Endothelial cell (in vitro differentiated cells): Measurements from ENCODE around the gene EXOC1. TPM values are rescaled to one million over a fixed set of nuclear protein-coding genes. Genes with fewer than 3 reads are reported as not detected.

Experiments
- DNase-seq: peaks from one replicate; pipeline ENCODE4 v3.0.0; 2021; ENCODE audit warnings: low spot score
- H3K27ac Mint-ChIP-seq: one replicate; pipeline ENCODE4 v1.8.0; 2021; ENCODE audit warnings: mixed read lengths, inconsistent platforms; ENCODE audit not compliant: unreplicated experiment
- H3K27me3 Mint-ChIP-seq: one replicate; pipeline ENCODE4 v1.8.0; 2021; ENCODE audit warnings: mild to moderate bottlenecking, moderate library complexity, mixed read lengths, inconsistent platforms; ENCODE audit not compliant: unreplicated experiment
- H3K36me3 Mint-ChIP-seq: one replicate; pipeline ENCODE4 v1.8.0; 2021; ENCODE audit warnings: mild to moderate bottlenecking, low read depth, mixed read lengths, inconsistent platforms; ENCODE audit not compliant: unreplicated experiment
- H3K4me1 Mint-ChIP-seq: one replicate; pipeline ENCODE4 v1.8.0; 2021; ENCODE audit warnings: mild to moderate bottlenecking, mixed read lengths, inconsistent platforms; ENCODE audit not compliant: unreplicated experiment
- H3K4me3 Mint-ChIP-seq: one replicate; pipeline ENCODE4 v1.8.0; 2021; ENCODE audit warnings: mild to moderate bottlenecking, mixed read lengths, inconsistent platforms; ENCODE audit not compliant: unreplicated experiment
- H3K9me3 Mint-ChIP-seq: one replicate; pipeline ENCODE4 v1.8.0; 2021; ENCODE audit warnings: mixed read lengths, inconsistent platforms; ENCODE audit not compliant: unreplicated experiment
- total RNA-seq: library from RNA; stranded (reverse); fragmentation: NEBNext Ultra II Directional; extraction: Animal tissue kit (Norgen Biotek cat#: 25700); gene quantifications from one replicate; pipeline ENCODE4 v1.2.1, GENCODE V29; 2021; ENCODE audit not compliant: unreplicated experiment
- TF ChIP-seq, protein P1 (sequence below): fragments of 200-600 bp; sonication (generic); IDR thresholded peaks from one replicate; pipeline ENCODE4 v1.5.0; 2021; ENCODE audit warnings: antibody characterized with exemption; ENCODE audit not compliant: unreplicated experiment

EXOC1 gene
- total RNA-seq, 1 donor from 2014 or later = 38.7 TPM

DNA sequence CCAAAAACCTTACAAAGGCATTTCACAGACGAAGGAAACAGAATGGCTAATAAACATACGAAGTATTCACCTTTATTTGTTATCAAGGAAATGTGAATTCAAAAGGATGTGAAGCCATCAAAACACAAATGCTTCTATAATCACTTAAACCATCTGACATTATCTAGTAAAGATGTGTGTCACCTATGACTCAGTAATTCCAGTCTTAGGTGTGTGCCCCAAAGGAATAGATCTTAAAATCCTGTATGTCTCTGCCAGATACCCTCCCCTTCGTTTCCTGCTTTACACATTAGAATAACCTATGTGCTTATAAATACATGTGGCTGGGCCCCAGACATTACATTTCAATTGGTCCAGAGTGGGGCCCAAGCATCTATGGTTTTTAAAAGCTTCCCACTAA, 53.5 kb downstream of the EXOC1 start:
- no peaks in the 10 kb centered on the region for H3K4me1 Mint-ChIP-seq
- peaks cover 4% of the 10 kb centered on the region for H3K36me3 Mint-ChIP-seq
- no peaks in the 10 kb centered on the region for H3K27me3 Mint-ChIP-seq
- no peak overlapping the region for H3K4me3 Mint-ChIP-seq
- DNase-seq = no peak
- no peaks in the 10 kb centered on the region for H3K9me3 Mint-ChIP-seq
- H3K27ac Mint-ChIP-seq = no peak overlapping the region
- TF ChIP-seq, protein P1, sequence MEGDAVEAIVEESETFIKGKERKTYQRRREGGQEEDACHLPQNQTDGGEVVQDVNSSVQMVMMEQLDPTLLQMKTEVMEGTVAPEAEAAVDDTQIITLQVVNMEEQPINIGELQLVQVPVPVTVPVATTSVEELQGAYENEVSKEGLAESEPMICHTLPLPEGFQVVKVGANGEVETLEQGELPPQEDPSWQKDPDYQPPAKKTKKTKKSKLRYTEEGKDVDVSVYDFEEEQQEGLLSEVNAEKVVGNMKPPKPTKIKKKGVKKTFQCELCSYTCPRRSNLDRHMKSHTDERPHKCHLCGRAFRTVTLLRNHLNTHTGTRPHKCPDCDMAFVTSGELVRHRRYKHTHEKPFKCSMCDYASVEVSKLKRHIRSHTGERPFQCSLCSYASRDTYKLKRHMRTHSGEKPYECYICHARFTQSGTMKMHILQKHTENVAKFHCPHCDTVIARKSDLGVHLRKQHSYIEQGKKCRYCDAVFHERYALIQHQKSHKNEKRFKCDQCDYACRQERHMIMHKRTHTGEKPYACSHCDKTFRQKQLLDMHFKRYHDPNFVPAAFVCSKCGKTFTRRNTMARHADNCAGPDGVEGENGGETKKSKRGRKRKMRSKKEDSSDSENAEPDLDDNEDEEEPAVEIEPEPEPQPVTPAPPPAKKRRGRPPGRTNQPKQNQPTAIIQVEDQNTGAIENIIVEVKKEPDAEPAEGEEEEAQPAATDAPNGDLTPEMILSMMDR = no peak

DNA sequence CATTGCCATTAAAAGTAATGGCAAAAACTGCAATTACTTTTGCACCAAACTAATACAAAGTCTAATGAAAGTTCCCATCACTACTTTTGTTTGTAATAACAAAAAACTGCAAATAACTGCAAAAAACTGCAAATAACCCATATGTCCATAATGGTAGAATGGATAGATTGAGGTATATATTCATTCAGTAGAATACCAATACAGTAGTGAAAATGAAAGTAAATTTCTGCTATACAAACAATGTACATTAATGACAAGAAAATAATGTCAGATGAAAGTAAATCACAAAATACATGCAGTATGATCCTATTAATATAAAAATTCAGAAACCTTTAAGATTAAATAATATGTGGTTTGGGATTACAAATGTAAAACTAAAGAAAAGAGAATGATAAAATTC, 54.0 kb downstream of the EXOC1 start:
- no peak for DNase-seq
- H3K27ac Mint-ChIP-seq = no peak overlapping the region
- no peaks in the 10 kb centered on the region for H3K9me3 Mint-ChIP-seq
- H3K27me3 Mint-ChIP-seq = no peaks in the 10 kb centered on the region
- H3K4me3 Mint-ChIP-seq = no peak overlapping the region
- no peaks in the 10 kb centered on the region for H3K4me1 Mint-ChIP-seq
- peaks cover 4% of the 10 kb centered on the region for H3K36me3 Mint-ChIP-seq
- TF ChIP-seq, protein P1 = no peak

DNA sequence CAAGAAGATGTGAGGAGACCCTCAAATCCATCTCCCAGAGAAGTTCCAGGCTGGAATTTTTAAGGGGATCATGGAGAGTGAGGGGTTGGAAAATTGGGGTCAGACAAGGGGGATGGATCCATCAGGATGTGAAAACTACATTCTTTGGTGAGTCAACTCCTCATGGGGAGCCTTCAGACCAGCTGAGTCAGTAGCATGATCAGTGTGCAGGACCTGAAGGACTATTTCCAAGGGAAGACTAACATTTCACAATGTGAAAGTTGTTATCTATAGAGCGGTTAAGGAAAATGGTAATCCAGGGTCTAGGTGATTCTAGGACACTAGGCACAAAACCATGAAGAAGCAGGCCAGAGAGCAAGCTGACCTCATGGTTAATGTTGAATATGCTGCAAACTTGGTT, 56.7 kb downstream of the EXOC1 start:
- Mint-ChIP-seq H3K9me3 (no peaks in the 10 kb centered on the region), H3K4me3 (no peak overlapping the region), H3K36me3 (peaks cover 4% of the 10 kb centered on the region), H3K27me3 (no peaks in the 10 kb centered on the region), H3K27ac (no peak overlapping the region), H3K4me1 (no peaks in the 10 kb centered on the region)
- TF ChIP-seq, protein P1 = no peak
- no peak for DNase-seq

DNA sequence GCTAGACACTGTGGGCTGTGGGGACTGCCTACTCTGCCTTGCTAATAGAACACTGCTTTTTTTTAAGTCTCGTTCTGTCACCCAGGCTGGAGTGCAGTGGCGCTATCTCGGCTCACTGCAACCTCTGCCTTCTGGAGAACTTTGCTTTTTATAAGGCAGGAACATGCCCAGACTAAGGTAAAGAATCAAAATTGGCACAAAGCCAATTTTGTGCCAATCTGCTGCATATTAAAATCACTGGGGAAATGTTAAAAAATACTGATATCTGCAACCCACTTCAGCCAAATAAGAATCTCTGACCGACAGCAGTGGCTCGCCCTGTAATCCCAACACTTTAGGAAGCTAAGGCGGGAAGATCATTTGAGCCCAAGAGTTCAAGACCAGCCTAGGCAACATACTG, 58.8 kb downstream of the EXOC1 start:
- Mint-ChIP-seq H3K27me3 (no peaks in the 10 kb centered on the region), H3K27ac (no peak overlapping the region), H3K4me1 (no peaks in the 10 kb centered on the region), H3K4me3 (no peak overlapping the region), H3K9me3 (no peaks in the 10 kb centered on the region), H3K36me3 (peaks cover 4% of the 10 kb centered on the region)
- DNase-seq = no peak
- TF ChIP-seq, protein P1 = no peak

DNA sequence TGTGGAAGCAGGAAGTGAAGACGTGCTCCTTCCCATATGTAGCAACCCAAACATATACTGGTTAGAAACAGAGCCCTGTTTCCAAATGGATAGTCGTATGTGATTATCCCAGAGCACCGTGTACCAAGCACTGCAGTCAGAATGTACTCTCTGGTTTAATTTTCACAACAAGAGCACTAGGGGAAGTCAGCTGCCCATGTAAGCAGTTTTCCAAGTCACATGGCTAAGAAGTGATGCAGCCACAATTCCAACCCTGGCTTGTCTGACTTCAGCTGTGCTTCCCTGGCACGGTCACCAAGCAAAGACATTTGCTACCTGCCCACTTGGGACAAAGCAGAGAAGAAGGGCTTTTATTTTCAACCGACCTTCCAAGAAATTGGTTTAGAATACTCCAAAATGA, 67.1 kb downstream of the EXOC1 start:
- Mint-ChIP-seq H3K27me3 (no peaks in the 10 kb centered on the region), H3K4me1 (no peaks in the 10 kb centered on the region), H3K9me3 (no peaks in the 10 kb centered on the region), H3K27ac (no peak overlapping the region), H3K36me3 (no peaks in the 10 kb centered on the region), H3K4me3 (no peak overlapping the region)
- DNase-seq = no peak
- TF ChIP-seq, protein P1 = no peak
